SK-N-SH (cell line): Measurements from ENCODE around the gene MCC. TPM values are rescaled to one million over a fixed set of nuclear protein-coding genes. Genes with fewer than 3 reads are reported as not detected.

Experiments used
- CTCF ChIA-PET: fragments of 300-600, 350-600 bp; formaldehyde crosslinking; extraction: SDS; loops from one replicate; lab custom pipeline; 2021; lab: Yijun Ruan, JAX
- POLR2A ChIA-PET: fragments of 350-600 bp; sonication (Branson Sonifier 250); formaldehyde crosslinking; extraction: SDS; loops from one replicate; lab custom pipeline; 2020; ENCODE audit warnings: antibody characterized with exemption, inconsistent platforms; lab: Yijun Ruan, JAX
- DNase-seq: peaks from one replicate; pipeline ENCODE4 v3.0.0; 2012
- H2AFZ ChIP-seq: fragments of 200-600 bp; sonication (generic); 2 replicates; pipeline ENCODE4 v1.8.1; 2016; ENCODE audit warnings: antibody characterized with exemption, mild to moderate bottlenecking, low read depth
- H3F3A ChIP-seq: fragments of 200-600 bp; sonication (generic); replicated peaks from 2 replicates; pipeline ENCODE3; 2016; ENCODE audit warnings: antibody characterized with exemption, mild to moderate bottlenecking; ENCODE audit not compliant: insufficient read depth
- H3K27ac ChIP-seq, 2 experiments: fragments of 200-500 bp in 1 of 2; fragments of 200-600 bp in 1 of 2; sonication (Bioruptor generic) in 1 of 2; sonication (generic), shearing (Covaris generic) in 1 of 2; 2 replicates each; pipeline versions ENCODE4 v1.5.1 to v1.6.1; 2014 to 2016; ENCODE audit warnings: low read depth in 2 of 2, inconsistent platforms in 1 of 2, low read length in 1 of 2, mild to moderate bottlenecking in 1 of 2, mixed read lengths in 1 of 2
- H3K27me3 ChIP-seq: fragments of 200-600 bp; sonication (generic), shearing (Covaris generic); 2 replicates; pipeline ENCODE4 v1.6.1; 2016; ENCODE audit warnings: mixed run types; ENCODE audit not compliant: insufficient read depth
- H3K36me3 ChIP-seq, 2 experiments: fragments of 200-500 bp in 1 of 2; fragments of 200-600 bp in 1 of 2; sonication (Bioruptor generic) in 1 of 2; sonication (generic) in 1 of 2; replicated peaks in 1 of 2; 2 replicates each; pipeline versions ENCODE3 to v1.5.1; 2014 to 2016; ENCODE audit warnings: low read length in 1 of 2, mild to moderate bottlenecking in 1 of 2; ENCODE audit not compliant: insufficient read depth in 2 of 2, control insufficient read depth in 1 of 2
- H3K4me1 ChIP-seq, 2 experiments: fragments of 200-500 bp in 1 of 2; fragments of 200-600 bp in 1 of 2; sonication (Bioruptor generic) in 1 of 2; sonication (generic), shearing (Covaris generic) in 1 of 2; 2 replicates each; pipeline versions ENCODE4 v1.5.1 to v1.6.1; 2014 to 2016; ENCODE audit warnings: low read depth in 1 of 2, low read length in 1 of 2, mixed run types in 1 of 2; ENCODE audit not compliant: insufficient read depth in 2 of 2, control insufficient read depth in 1 of 2
- H3K4me2 ChIP-seq: fragments of 200-600 bp; sonication (generic), shearing (Covaris generic); 2 replicates; pipeline ENCODE4 v1.6.1; 2017; ENCODE audit warnings: mixed run types
- H3K4me3 ChIP-seq, 2 experiments: fragments of 200-500 bp in 1 of 2; fragments of 200-600 bp in 1 of 2; sonication (Bioruptor generic) in 1 of 2; sonication (generic), shearing (Covaris generic) in 1 of 2; 2 replicates each; pipeline versions ENCODE4 v1.5.1 to v1.8.1; 2014 to 2016; ENCODE audit warnings: low read depth in 2 of 2, inconsistent platforms in 1 of 2, low read length in 1 of 2, mild to moderate bottlenecking in 1 of 2, mixed read lengths in 1 of 2, moderate library complexity in 1 of 2
- H3K79me2 ChIP-seq: fragments of 200-600 bp; sonication (generic); 2 replicates; pipeline ENCODE4 v1.8.1; 2017; ENCODE audit warnings: mild to moderate bottlenecking; ENCODE audit not compliant: insufficient read depth
- H3K9ac ChIP-seq: fragments of 200-600 bp; sonication (generic); 2 replicates; pipeline ENCODE4 v1.6.1; 2017; ENCODE audit warnings: mixed run types
- H3K9me2 ChIP-seq: fragments of 200-600 bp; sonication (generic); 2 replicates; pipeline ENCODE4 v1.6.1; 2017; ENCODE audit warnings: mixed run types
- H3K9me3 ChIP-seq: fragments of 200-600 bp; sonication (generic); 2 replicates; pipeline ENCODE4 v1.6.1; 2017; ENCODE audit warnings: mixed run types, mild to moderate bottlenecking, moderate library complexity
- H4K20me1 ChIP-seq: fragments of 200-600 bp; sonication (generic); 2 replicates; pipeline ENCODE4 v1.6.1; 2017; ENCODE audit warnings: mild to moderate bottlenecking, mixed run types; ENCODE audit not compliant: insufficient read depth
- CTCF ChIP-seq: fragments of 200-600 bp; sonication (generic); IDR thresholded peaks from 2 replicates; pipeline ENCODE4 v1.6.1; 2017; ENCODE audit warnings: antibody characterized with exemption, mild to moderate bottlenecking, moderate library complexity
- GABPA ChIP-seq: IDR thresholded peaks from 2 replicates; pipeline ENCODE4 v1.4.0; 2012; ENCODE audit warnings: low read depth, mild to moderate bottlenecking
- IRF3 ChIP-seq: fragments of 150-350 bp; IDR thresholded peaks from 2 replicates; pipeline ENCODE4 v1.6.1; 2016; ENCODE audit warnings: mild to moderate bottlenecking, low read depth, low read length
- JUND ChIP-seq: IDR thresholded peaks from 2 replicates; pipeline ENCODE4 v1.4.0; 2012
- MEF2A ChIP-seq: IDR thresholded peaks from 2 replicates; pipeline ENCODE4 v1.4.0; 2012; ENCODE audit warnings: low read depth, borderline replicate concordance
- MXI1 ChIP-seq: IDR thresholded peaks from 2 replicates; pipeline ENCODE4 v1.6.1; 2012; ENCODE audit warnings: mild to moderate bottlenecking, low read depth, low read length, improper control_type of control experiment
- NFIC ChIP-seq: IDR thresholded peaks from 2 replicates; pipeline ENCODE4 v1.4.0; 2012; ENCODE audit warnings: borderline replicate concordance
- POLR2AphosphoS5 ChIP-seq: IDR thresholded peaks from 2 replicates; pipeline ENCODE4 v1.6.1; 2012; ENCODE audit warnings: low read depth, low read length
- REST ChIP-seq: IDR thresholded peaks from 2 replicates; pipeline ENCODE4 v1.6.1; 2012; ENCODE audit warnings: mild to moderate bottlenecking, low read depth, low read length, moderate library complexity
- RFX5 ChIP-seq: IDR thresholded peaks from 2 replicates; pipeline ENCODE4 v1.6.1; 2012; ENCODE audit warnings: mild to moderate bottlenecking, improper control_type of control experiment, low read length
- SIN3A ChIP-seq: IDR thresholded peaks from 2 replicates; pipeline ENCODE4 v1.6.1; 2012; ENCODE audit warnings: low read depth, mild to moderate bottlenecking, low read length, moderate library complexity, borderline replicate concordance
- SMC3 ChIP-seq: IDR thresholded peaks from 2 replicates; pipeline ENCODE4 v1.6.1; 2012; ENCODE audit warnings: low read depth, low read length, improper control_type of control experiment
- TAF1 ChIP-seq: IDR thresholded peaks from 2 replicates; pipeline ENCODE4 v1.6.1; 2012; ENCODE audit warnings: low read depth, mild to moderate bottlenecking, low read length, moderate library complexity, borderline replicate concordance
- TCF12 ChIP-seq: IDR thresholded peaks from 2 replicates; pipeline ENCODE4 v1.4.0; 2012
- TEAD4 ChIP-seq: IDR thresholded peaks from 2 replicates; pipeline ENCODE4 v1.4.0; 2012; ENCODE audit warnings: mild to moderate bottlenecking, borderline replicate concordance; ENCODE audit not compliant: insufficient read depth
- ZBTB33 ChIP-seq: IDR thresholded peaks from 2 replicates; pipeline ENCODE4 v1.4.0; 2012; ENCODE audit warnings: low read depth, borderline replicate concordance
- WGBS: methylation state at CpG from one replicate; pipeline ENCODE4 v1.1.6; 2017; ENCODE audit warnings: low lambda C conversion rate; 5-methylcytosine and 5-hydroxymethylcytosine counted together
- polyA plus RNA-seq, 3 experiments: library from polyadenylated mRNA; depleted of rRNA; stranded (reverse); fragments of >200 nt; gene quantifications; 2 replicates each; pipeline ENCODE4 v1.2.3, GENCODE V29; 2012

MCC gene
- polyA plus RNA-seq, 1 of the 3 experiments (the other 2 are of a cell fraction), result 3.6 TPM

GRCh38 chr5:113221294-113222176 lies 266.7 kb downstream of the MCC start:
- Histone ChIP-seq H3K4me1 (peaks cover 0 to 20% of the 10 kb centered on the region in 2 experiments; a peak in 2 of 4 replicates), H2AFZ (no peak overlapping the region), H3K9me3 (no peaks in the 10 kb centered on the region), H3K27me3 (no peaks in the 10 kb centered on the region), H3K27ac (no peak overlapping the region), H3K79me2 (no peaks in the 10 kb centered on the region), H3K4me2 (no peak overlapping the region), H3K9me2 (no peaks in the 10 kb centered on the region), H3K36me3 (no peaks in the 10 kb centered on the region), H4K20me1 (no peaks in the 10 kb centered on the region), H3K4me3 (no peak overlapping the region), H3K9ac (no peak overlapping the region), H3F3A (no peaks in the 10 kb centered on the region)
- TF ChIP-seq MEF2A, result no peak
- no peak for TF ChIP-seq GABPA
- no peak for TF ChIP-seq CTCF
- no peak for TF ChIP-seq IRF3
- no peak for TF ChIP-seq TCF12
- TF ChIP-seq RFX5, result no peak
- TF ChIP-seq TAF1, result no peak
- no peak for TF ChIP-seq ZBTB33
- no peak for TF ChIP-seq MXI1
- no peak for TF ChIP-seq POLR2AphosphoS5
- TF ChIP-seq REST, result no peak
- TF ChIP-seq SIN3A, result no peak
- TF ChIP-seq NFIC, result no peak
- TF ChIP-seq JUND, result no peak
- no peak for TF ChIP-seq SMC3
- TF ChIP-seq TEAD4, result no peak
- no peak for DNase-seq
- WGBS, result 44% methylated on average over 5 of the region's 5 CpGs
- POLR2A ChIA-PET, result no interaction called here
- CTCF ChIA-PET, result interaction anchor here (1.1 kb wide), 1 partner anchor 289 kb away, joined by 4 read pairs; no protein-coding TSS in a partner anchor
